ENCODE results near the gene AR. TPM values are rescaled to one million over a fixed set of nuclear protein-coding genes. Genes with fewer than 3 reads are reported as not detected.

The AR gene
- total RNA-seq, 1 donor from 2014 or later = 15.9 TPM

- no peak for DNase-seq (ENCODE audit: low spot score)
These were observed 180.7 kb downstream of the AR start for GRCh38 chrX:67724359-67725110.

GRCh38 chrX:67725471-67725870 lies 181.7 kb downstream of the AR start:
- no peak for DNase-seq (ENCODE audit: low spot score)

- no peak for DNase-seq (ENCODE audit: low spot score)
These were observed 182.2 kb downstream of the AR start for GRCh38 chrX:67726018-67726417.

GRCh38 chrX:67727576-67727975 lies 183.8 kb downstream of the AR start:
- no peak for DNase-seq (ENCODE audit: low spot score)

- DNase-seq (ENCODE audit: low spot score) = no peak
These were observed 186.5 kb downstream of the AR start for GRCh38 chrX:67730296-67730695.

GRCh38 chrX:67731061-67731460 lies 187.2 kb downstream of the AR start:
- DNase-seq (ENCODE audit: low spot score) = no peak

GRCh38 chrX:67732864-67733263 lies 189.0 kb downstream of the AR start:
- no peak for DNase-seq (ENCODE audit: low spot score)

- no peak for DNase-seq (ENCODE audit: low spot score)
These were observed 190.4 kb downstream of the AR start for GRCh38 chrX:67734111-67734753.

- DNase-seq (ENCODE audit: low spot score) = no peak
These were observed 205.7 kb downstream of the AR start for GRCh38 chrX:67749536-67749935.

- no peak for DNase-seq (ENCODE audit: low spot score)
These were observed 206.9 kb downstream of the AR start for GRCh38 chrX:67750694-67751093.

GRCh38 chrX:67759018-67759417 lies 215.2 kb downstream of the AR start:
- DNase-seq (ENCODE audit: low spot score) = no peak

- no peak for DNase-seq (ENCODE audit: low spot score)
These were observed 233.3 kb downstream of the AR start for GRCh38 chrX:67777148-67777547.

- no peak for DNase-seq (ENCODE audit: low spot score)
These were observed 235.3 kb downstream of the AR start for GRCh38 chrX:67779099-67779498.

Data from mucosa of gallbladder (tissue), 1 donor.